ENCODE results near the gene CD34.

DNA sequence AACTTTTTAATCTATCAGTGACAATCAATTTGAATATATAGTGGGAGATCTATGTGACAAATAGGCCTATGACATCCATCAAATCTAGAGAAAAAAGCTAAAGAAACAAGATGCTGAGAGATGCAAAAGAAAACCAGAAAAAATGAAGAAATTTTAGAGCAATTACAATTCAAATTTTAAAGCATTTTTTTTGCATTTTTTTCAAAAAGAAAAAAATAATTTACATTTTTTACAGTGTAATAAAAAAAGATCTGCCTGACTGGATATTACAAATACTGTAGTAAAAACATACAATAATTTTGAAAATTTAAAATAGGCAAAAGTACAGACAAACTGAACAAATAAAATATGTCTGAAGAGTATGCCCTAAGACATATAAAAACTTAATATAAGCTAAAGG, 14.4 kb downstream of the CD34 start:
- TF ChIP-seq, protein P1, sequence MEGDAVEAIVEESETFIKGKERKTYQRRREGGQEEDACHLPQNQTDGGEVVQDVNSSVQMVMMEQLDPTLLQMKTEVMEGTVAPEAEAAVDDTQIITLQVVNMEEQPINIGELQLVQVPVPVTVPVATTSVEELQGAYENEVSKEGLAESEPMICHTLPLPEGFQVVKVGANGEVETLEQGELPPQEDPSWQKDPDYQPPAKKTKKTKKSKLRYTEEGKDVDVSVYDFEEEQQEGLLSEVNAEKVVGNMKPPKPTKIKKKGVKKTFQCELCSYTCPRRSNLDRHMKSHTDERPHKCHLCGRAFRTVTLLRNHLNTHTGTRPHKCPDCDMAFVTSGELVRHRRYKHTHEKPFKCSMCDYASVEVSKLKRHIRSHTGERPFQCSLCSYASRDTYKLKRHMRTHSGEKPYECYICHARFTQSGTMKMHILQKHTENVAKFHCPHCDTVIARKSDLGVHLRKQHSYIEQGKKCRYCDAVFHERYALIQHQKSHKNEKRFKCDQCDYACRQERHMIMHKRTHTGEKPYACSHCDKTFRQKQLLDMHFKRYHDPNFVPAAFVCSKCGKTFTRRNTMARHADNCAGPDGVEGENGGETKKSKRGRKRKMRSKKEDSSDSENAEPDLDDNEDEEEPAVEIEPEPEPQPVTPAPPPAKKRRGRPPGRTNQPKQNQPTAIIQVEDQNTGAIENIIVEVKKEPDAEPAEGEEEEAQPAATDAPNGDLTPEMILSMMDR (IDR thresholded peaks at IDR 0.05), result no peak
- TF ChIP-seq POLR2A (IDR thresholded peaks at IDR 0.05), result no peak

Measured in uterus (tissue), 2 donors.